ENCODE results near the gene ZNF276. TPM values are rescaled to one million over a fixed set of nuclear protein-coding genes. Genes with fewer than 3 reads are reported as not detected.

Gene ZNF276
- total RNA-seq, 3 donors from 2014 or later: 19.2 to 48.5 (median 31.2) TPM

GRCh38 chr16:89721546-89722391 lies 432 bp downstream of the ZNF276 start:
- Histone ChIP-seq H3K36me3 (no peaks in the 10 kb centered on the region), H3K4me3 (peak overlapping the region; percentile 78 to 92 (median 91)), H3K27ac (peak overlapping the region; percentile 93 to 96), H3K4me1 (peaks cover 12 to 14% of the 10 kb centered on the region in 2 donors), H3K9me3 (no peaks in the 10 kb centered on the region), H3K27me3 (no peaks in the 10 kb centered on the region)
- peak in 1 of 2 donors; percentile 78 for DNase-seq (ENCODE audit: low spot score in 2 of 2)
- TF ChIP-seq POLR2AphosphoS5 (IDR thresholded peaks at IDR 0.05): no peak
- no peak for TF ChIP-seq POLR2A (IDR thresholded peaks at IDR 0.05)
- no peak for TF ChIP-seq CTCF (IDR thresholded peaks at IDR 0.05)
- intact Hi-C loops (cut with DNase I; ENCODE audit: low total_unique reads): no loop called here

- no peaks in the 10 kb centered on the region for H3K27me3 ChIP-seq
- no peaks in the 10 kb centered on the region for H3K9me3 ChIP-seq
- H3K36me3 ChIP-seq: no peaks in the 10 kb centered on the region
- DNase-seq (ENCODE audit: low spot score in 2 of 2): peak in 1 of 2 donors; percentile 66
- peak overlapping the region; percentile 78 to 92 (median 91) for H3K4me3 ChIP-seq
- H3K4me1 ChIP-seq: peaks cover 12 to 14% of the 10 kb centered on the region in 2 donors
- peak overlapping the region; percentile 93 to 96 for H3K27ac ChIP-seq
- intact Hi-C loops (cut with DNase I; ENCODE audit: low total_unique reads): no loop called here
- no peak for TF ChIP-seq POLR2A (IDR thresholded peaks at IDR 0.05)
- no peak for TF ChIP-seq POLR2AphosphoS5 (IDR thresholded peaks at IDR 0.05)
- TF ChIP-seq CTCF (IDR thresholded peaks at IDR 0.05): no peak
Measured at GRCh38 chr16:89722392-89723278, 1.3 kb downstream of the ZNF276 start.

GRCh38 chr16:89723279-89724250 lies 2.2 kb downstream of the ZNF276 start:
- Histone ChIP-seq H3K27me3 (no peaks in the 10 kb centered on the region), H3K4me1 (peaks cover 12 to 14% of the 10 kb centered on the region in 2 donors), H3K27ac (peak overlapping the region in 1 of 2 donors; percentile 28), H3K4me3 (peak overlapping the region; percentile 78 to 92 (median 91)), H3K36me3 (no peaks in the 10 kb centered on the region), H3K9me3 (no peaks in the 10 kb centered on the region)
- TF ChIP-seq POLR2AphosphoS5 (IDR thresholded peaks at IDR 0.05): no peak
- TF ChIP-seq CTCF (IDR thresholded peaks at IDR 0.05): no peak
- TF ChIP-seq POLR2A (IDR thresholded peaks at IDR 0.05): no peak
- intact Hi-C loops (cut with DNase I; ENCODE audit: low total_unique reads): no loop called here
- no peak for DNase-seq (ENCODE audit: low spot score in 2 of 2)

- no peaks in the 10 kb centered on the region for H3K36me3 ChIP-seq
- no peaks in the 10 kb centered on the region for H3K9me3 ChIP-seq
- no peak overlapping the region for H3K4me3 ChIP-seq
- no peak for TF ChIP-seq CTCF (IDR thresholded peaks at IDR 0.05)
- no peak for TF ChIP-seq POLR2AphosphoS5 (IDR thresholded peaks at IDR 0.05)
- TF ChIP-seq POLR2A (IDR thresholded peaks at IDR 0.05): no peak
- no peak for DNase-seq (ENCODE audit: low spot score in 2 of 2)
- intact Hi-C loops (cut with DNase I; ENCODE audit: low total_unique reads): no loop called here
- H3K4me1 ChIP-seq: peaks cover 7 to 11% of the 10 kb centered on the region in 2 donors
- no peaks in the 10 kb centered on the region for H3K27me3 ChIP-seq
- no peak overlapping the region for H3K27ac ChIP-seq
Measured at GRCh38 chr16:89727406-89728120, 6.2 kb downstream of the ZNF276 start.
